Tibial artery (tissue), 4 donors: ENCODE measurements around the gene GADD45B.

Source experiments
- DNase-seq, 2 donors: peaks; one replicate each; pipeline ENCODE4 v3.0.0-alpha.2; 2019
- H3K27ac ChIP-seq, 2 donors: fragments of 200-600 bp; sonication (generic) in 1 of 2; 1 replicate in 1 of 2; 2 replicates in 1 of 2; pipeline ENCODE4 v1.5.1; 2018 to 2019; ENCODE audit warnings: mild to moderate bottlenecking in 1 of 2
- H3K27me3 ChIP-seq, 2 donors: fragments of 200-600 bp; sonication (generic) in 1 of 2; one replicate each; pipeline versions ENCODE4 v1.5.1 to v1.6.0; 2016 to 2019
- H3K36me3 ChIP-seq, 3 donors: fragments of 200-600 bp; sonication (generic) in 2 of 3; one replicate each; pipeline ENCODE4 v1.5.1; 2016 to 2019; ENCODE audit warnings: mild to moderate bottlenecking in 2 of 3
- H3K4me1 ChIP-seq, 4 donors: fragments of 200-600 bp; sonication (generic) in 2 of 4; 1 replicate in 3 of 4; 2 replicates in 1 of 4; pipeline ENCODE4 v1.5.1; 2016 to 2019
- H3K4me3 ChIP-seq, 2 donors: fragments of 200-600 bp; sonication (generic) in 1 of 2; 1 replicate in 1 of 2; 2 replicates in 1 of 2; pipeline ENCODE4 v1.5.1; 2018 to 2019; ENCODE audit warnings: mild to moderate bottlenecking in 2 of 2
- H3K9me3 ChIP-seq, 3 donors: fragments of 200-600 bp; sonication (generic) in 1 of 3; one replicate each; pipeline ENCODE4 v1.5.1; 2016 to 2019
- intact Hi-C: fragments of 100-400 bp; cut with DNase I; formaldehyde crosslinking; loops from one replicate; pipeline ENCODE4 v1.15.0; 2023; ENCODE audit warnings: low total_unique reads
- TF ChIP-seq, protein P1 (sequence below), 2 experiments: fragments of 200-600 bp in 1 of 2; fragments of 450-650 bp in 1 of 2; IDR thresholded peaks; one replicate each; pipeline ENCODE4 v1.5.1; 2017 to 2019; ENCODE audit warnings: antibody characterized with exemption in 2 of 2, mild to moderate bottlenecking in 1 of 2, moderate library complexity in 1 of 2

GADD45B gene

DNA sequence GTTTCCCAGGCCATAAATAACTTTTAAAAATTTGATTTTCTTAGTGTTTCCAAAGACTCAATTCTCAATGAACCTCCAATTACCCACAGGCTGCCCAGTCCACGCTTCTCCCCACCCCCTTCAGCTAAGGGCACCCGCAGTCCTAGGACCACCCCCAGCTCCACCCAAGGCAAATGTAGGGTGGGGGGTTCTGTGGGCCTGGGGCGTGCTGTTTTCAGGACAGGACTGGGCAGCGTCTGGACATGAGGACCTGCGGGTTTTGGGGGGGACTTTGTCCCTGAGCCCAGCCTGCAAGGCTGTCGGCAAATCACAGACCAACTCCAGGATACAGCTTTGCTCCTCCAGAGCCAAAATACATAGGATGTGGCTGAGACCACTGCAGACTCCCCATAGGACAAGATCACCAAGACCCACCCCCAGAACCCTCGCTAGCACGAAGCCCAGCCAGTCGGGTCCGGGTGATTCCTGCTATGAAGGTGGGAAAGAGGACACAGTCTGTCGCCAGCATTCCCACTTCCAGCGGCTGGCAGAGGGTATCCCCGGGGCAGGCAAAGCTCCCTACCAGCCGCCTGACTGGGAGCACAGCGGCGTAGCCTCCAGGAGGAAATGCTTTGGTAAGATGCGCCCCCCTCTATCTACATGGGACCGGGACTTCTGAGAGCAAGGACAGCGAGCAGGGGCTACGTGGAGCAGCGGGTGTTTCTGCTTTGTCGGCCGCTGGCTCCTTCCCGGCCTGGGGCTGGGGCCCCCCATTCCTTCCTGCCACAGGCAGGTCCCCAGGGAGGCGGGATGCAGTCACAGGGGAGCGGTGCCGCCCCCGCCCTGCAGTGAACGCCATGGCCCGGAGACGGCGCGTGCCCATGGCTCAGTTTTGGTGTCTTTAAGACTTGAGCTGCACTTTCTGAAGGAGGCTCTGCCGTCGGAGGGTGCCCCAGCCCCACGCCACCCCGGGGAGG, 46.9 kb upstream of the GADD45B start:
- DNase-seq: no peak
- no peaks in the 10 kb centered on the region for H3K27me3 ChIP-seq
- H3K9me3 ChIP-seq: no peaks in the 10 kb centered on the region
- H3K36me3 ChIP-seq: peaks cover 0 to 42% (median 14%) of the 10 kb centered on the region in 3 donors
- peaks cover 0 to 40% (median 32%) of the 10 kb centered on the region in 4 donors for H3K4me1 ChIP-seq
- peak overlapping the region; percentile 87 to 88 for H3K27ac ChIP-seq
- peak overlapping the region; percentile 68 to 85 for H3K4me3 ChIP-seq
- TF ChIP-seq, protein P1, sequence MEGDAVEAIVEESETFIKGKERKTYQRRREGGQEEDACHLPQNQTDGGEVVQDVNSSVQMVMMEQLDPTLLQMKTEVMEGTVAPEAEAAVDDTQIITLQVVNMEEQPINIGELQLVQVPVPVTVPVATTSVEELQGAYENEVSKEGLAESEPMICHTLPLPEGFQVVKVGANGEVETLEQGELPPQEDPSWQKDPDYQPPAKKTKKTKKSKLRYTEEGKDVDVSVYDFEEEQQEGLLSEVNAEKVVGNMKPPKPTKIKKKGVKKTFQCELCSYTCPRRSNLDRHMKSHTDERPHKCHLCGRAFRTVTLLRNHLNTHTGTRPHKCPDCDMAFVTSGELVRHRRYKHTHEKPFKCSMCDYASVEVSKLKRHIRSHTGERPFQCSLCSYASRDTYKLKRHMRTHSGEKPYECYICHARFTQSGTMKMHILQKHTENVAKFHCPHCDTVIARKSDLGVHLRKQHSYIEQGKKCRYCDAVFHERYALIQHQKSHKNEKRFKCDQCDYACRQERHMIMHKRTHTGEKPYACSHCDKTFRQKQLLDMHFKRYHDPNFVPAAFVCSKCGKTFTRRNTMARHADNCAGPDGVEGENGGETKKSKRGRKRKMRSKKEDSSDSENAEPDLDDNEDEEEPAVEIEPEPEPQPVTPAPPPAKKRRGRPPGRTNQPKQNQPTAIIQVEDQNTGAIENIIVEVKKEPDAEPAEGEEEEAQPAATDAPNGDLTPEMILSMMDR (IDR thresholded peaks at IDR 0.05): no peak
- intact Hi-C loops: no loop called here

GRCh38 chr19:2429917-2430535, 45.9 kb upstream of the GADD45B start:
- Histone ChIP-seq H3K27me3 (no peaks in the 10 kb centered on the region), H3K36me3 (peaks cover 0 to 49% (median 23%) of the 10 kb centered on the region in 3 donors), H3K27ac (peak overlapping the region in 1 of 2 donors; percentile 87), H3K4me3 (no peak overlapping the region), H3K9me3 (no peaks in the 10 kb centered on the region), H3K4me1 (peaks cover 0 to 34% (median 28%) of the 10 kb centered on the region in 4 donors)
- TF ChIP-seq, protein P1 (IDR thresholded peaks at IDR 0.05): no peak
- intact Hi-C loops: no loop called here
- no peak for DNase-seq

DNA sequence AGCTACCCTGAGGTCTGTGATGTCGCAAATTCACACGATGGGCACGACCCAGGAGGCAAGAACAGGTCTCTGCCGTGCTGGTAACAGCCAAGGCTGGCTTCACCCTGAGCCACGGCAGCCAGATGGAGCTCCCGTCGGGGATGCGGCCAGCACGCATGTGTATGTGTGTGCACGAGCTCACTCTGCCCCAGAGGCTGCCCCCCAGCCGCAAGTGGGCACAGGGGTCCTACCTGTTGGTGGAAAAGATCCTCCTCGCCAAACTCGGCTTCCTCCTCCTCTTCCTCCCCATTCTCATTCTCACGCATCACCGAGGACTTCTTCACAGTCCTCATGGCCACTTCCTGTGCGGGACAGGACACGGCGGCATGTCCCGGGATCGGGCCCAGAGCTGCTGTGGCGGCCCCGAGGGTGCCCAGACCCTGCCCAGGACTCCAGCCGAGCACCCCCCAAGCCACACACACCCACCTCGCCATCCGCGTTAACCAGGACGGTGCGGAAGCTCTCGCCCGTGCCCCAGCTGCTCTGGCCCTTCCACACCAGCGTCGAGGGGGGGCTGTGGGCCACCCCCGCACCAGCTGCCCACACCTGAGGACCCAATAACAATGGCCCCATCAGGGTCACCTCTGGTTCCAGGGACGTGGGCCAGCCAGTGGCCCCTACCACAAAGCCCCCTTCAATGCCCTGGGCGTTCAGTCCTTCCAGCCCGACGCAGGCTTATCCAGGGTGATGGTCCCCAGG, 44.4 kb upstream of the GADD45B start:
- Histone ChIP-seq H3K4me1 (peaks cover 0 to 19% (median 14%) of the 10 kb centered on the region in 4 donors), H3K36me3 (peaks cover 0 to 43% (median 24%) of the 10 kb centered on the region in 3 donors), H3K4me3 (no peak overlapping the region), H3K9me3 (no peaks in the 10 kb centered on the region), H3K27ac (no peak overlapping the region), H3K27me3 (no peaks in the 10 kb centered on the region)
- intact Hi-C loops: no loop called here
- no peak for DNase-seq
- TF ChIP-seq, protein P1 (IDR thresholded peaks at IDR 0.05): no peak

DNA sequence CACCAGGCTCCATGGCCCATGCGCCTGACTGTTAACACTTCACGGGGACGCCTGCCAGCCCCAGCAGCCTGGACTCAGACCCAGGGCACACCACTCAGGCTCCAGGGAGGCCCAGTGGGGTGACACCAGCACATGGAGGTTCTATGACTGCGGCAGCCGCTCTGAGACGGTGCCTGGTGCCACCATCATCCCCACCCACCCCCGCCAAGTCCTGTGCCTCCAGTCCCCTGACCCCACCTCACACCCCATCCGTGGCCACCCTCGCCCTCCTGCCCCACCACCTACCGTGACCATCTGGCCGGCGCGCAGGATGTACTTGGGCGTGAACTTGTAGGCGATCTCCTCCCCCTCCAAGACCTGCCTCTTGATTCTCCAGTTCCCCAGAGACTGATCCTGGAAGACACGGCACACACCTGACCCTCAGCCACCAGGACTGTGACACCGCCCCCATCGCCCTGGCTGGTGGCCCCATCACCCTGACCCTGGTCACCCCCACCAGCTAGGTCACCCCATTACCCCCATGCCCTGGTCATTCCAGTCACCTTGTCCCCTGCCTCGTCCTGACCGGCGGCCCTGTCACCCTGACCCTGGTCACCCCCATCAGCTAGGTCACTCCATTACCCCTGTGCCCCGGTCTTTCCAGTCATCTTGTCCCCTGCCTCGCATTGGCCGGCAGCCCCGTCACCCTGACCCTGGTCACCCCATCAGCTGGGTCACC, 43.6 kb upstream of the GADD45B start:
- H3K4me3 ChIP-seq: no peak overlapping the region
- DNase-seq: no peak
- intact Hi-C loops: no loop called here
- H3K9me3 ChIP-seq: no peaks in the 10 kb centered on the region
- no peak overlapping the region for H3K27ac ChIP-seq
- peaks cover 0 to 14% (median 8%) of the 10 kb centered on the region in 4 donors for H3K4me1 ChIP-seq
- no peaks in the 10 kb centered on the region for H3K27me3 ChIP-seq
- H3K36me3 ChIP-seq: peaks cover 4 to 51% (median 29%) of the 10 kb centered on the region in 3 donors
- TF ChIP-seq, protein P1 (IDR thresholded peaks at IDR 0.05): no peak

GRCh38 chr19:2433854-2434253, 42.1 kb upstream of the GADD45B start:
- intact Hi-C loops: no loop called here
- Histone ChIP-seq H3K4me1 (peaks cover 0 to 5% (median under 1%) of the 10 kb centered on the region in 4 donors), H3K27ac (no peak overlapping the region), H3K4me3 (no peak overlapping the region), H3K36me3 (peaks cover 7 to 65% (median 38%) of the 10 kb centered on the region in 3 donors), H3K27me3 (no peaks in the 10 kb centered on the region), H3K9me3 (no peaks in the 10 kb centered on the region)
- TF ChIP-seq, protein P1 (IDR thresholded peaks at IDR 0.05): no peak
- DNase-seq: no peak
